ENCODE results near the gene BOLA3.
A peak's percentile ranks its signal among the peaks of the same experiment; 100 is the strongest.

Gene BOLA3

GRCh38 chr2:74119912-74120825 is 27.5 kb downstream of the BOLA3 start:
- peak overlapping the region; percentile 80 to 84 for H3K27ac ChIP-seq
- peak overlapping the region; percentile 63 to 89 for H3K4me3 ChIP-seq
- H3K9me3 ChIP-seq = no peaks in the 10 kb centered on the region
- H3K27me3 ChIP-seq = no peaks in the 10 kb centered on the region
- TF ChIP-seq, protein P1, sequence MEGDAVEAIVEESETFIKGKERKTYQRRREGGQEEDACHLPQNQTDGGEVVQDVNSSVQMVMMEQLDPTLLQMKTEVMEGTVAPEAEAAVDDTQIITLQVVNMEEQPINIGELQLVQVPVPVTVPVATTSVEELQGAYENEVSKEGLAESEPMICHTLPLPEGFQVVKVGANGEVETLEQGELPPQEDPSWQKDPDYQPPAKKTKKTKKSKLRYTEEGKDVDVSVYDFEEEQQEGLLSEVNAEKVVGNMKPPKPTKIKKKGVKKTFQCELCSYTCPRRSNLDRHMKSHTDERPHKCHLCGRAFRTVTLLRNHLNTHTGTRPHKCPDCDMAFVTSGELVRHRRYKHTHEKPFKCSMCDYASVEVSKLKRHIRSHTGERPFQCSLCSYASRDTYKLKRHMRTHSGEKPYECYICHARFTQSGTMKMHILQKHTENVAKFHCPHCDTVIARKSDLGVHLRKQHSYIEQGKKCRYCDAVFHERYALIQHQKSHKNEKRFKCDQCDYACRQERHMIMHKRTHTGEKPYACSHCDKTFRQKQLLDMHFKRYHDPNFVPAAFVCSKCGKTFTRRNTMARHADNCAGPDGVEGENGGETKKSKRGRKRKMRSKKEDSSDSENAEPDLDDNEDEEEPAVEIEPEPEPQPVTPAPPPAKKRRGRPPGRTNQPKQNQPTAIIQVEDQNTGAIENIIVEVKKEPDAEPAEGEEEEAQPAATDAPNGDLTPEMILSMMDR (IDR thresholded peaks at IDR 0.05) = peak; percentile 44 to 52
- H3K4me1 ChIP-seq = peaks cover 0 to 6% (median 4%) of the 10 kb centered on the region in 4 donors
- intact Hi-C loops (cut with DNase I; ENCODE audit: low total_unique reads) = no loop called here
- H3K36me3 ChIP-seq = no peaks in the 10 kb centered on the region
- peak; percentile 66 to 89 for DNase-seq

DNA sequence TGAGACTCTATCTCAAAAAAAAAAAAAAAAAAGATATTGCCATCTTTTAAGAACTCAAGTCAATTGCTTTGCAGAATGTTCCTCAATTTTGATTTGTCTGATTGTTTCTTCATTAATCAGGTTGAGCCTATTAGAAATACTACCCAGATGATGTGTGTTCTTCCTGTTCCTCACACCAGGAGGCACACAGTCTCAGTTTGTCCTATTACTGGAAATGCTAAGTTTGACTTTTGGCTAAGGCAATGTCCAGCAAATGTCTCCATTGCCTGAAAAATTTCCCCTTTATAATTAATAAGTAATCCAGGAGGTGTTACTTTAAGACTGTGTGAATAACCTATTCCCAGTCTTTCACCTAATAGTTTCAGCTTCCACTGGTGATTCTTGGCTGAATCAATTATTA is 28.4 kb downstream of the BOLA3 start:
- peak overlapping the region in 1 of 2 donors; percentile 80 for H3K27ac ChIP-seq
- peaks cover 0 to 6% (median 4%) of the 10 kb centered on the region in 4 donors for H3K4me1 ChIP-seq
- no peaks in the 10 kb centered on the region for H3K27me3 ChIP-seq
- H3K9me3 ChIP-seq = no peaks in the 10 kb centered on the region
- intact Hi-C loops (cut with DNase I; ENCODE audit: low total_unique reads) = no loop called here
- TF ChIP-seq, protein P1 (IDR thresholded peaks at IDR 0.05) = peak; percentile 14 to 32
- H3K4me3 ChIP-seq = peak overlapping the region in 1 of 2 donors; percentile 89
- no peaks in the 10 kb centered on the region for H3K36me3 ChIP-seq
- DNase-seq = no peak

DNA sequence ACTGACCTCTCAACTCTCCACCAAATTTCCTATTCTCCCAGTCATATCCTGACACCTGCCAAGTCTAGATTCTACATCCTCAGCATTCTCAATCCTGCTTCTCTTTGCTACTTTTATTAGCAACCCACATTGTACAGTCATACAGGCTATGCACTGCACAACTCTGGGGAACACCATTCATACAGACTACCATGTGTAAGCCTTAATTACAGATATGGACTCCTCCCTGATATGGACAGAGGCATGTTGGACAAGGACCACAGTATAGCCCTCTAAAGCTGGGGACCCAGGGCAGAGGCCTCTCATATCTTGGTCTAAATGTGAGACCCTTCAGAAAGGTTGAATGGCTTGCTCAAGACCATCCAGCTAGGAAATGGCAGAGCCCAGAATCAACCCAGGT is 36.3 kb downstream of the BOLA3 start:
- Histone ChIP-seq H3K36me3 (no peaks in the 10 kb centered on the region), H3K9me3 (no peaks in the 10 kb centered on the region), H3K4me3 (no peak overlapping the region), H3K27me3 (no peaks in the 10 kb centered on the region), H3K4me1 (no peaks in the 10 kb centered on the region), H3K27ac (no peak overlapping the region)
- TF ChIP-seq, protein P1 (IDR thresholded peaks at IDR 0.05) = no peak
- DNase-seq = no peak
- intact Hi-C loops (cut with DNase I; ENCODE audit: low total_unique reads) = no loop called here

GRCh38 chr2:74110537-74110936 is 37.2 kb downstream of the BOLA3 start:
- Histone ChIP-seq H3K9me3 (no peaks in the 10 kb centered on the region), H3K36me3 (no peaks in the 10 kb centered on the region), H3K27me3 (no peaks in the 10 kb centered on the region), H3K4me3 (no peak overlapping the region), H3K4me1 (no peaks in the 10 kb centered on the region), H3K27ac (no peak overlapping the region)
- intact Hi-C loops (cut with DNase I; ENCODE audit: low total_unique reads) = no loop called here
- DNase-seq = no peak
- TF ChIP-seq, protein P1 (IDR thresholded peaks at IDR 0.05) = no peak

- intact Hi-C loops (cut with DNase I; ENCODE audit: low total_unique reads) = no loop called here
Measured at GRCh38 chr2:74109551-74109950, 38.2 kb downstream of the BOLA3 start.

More at GRCh38 chr2:74109551-74109950, 38.2 kb downstream of the BOLA3 start:
- no peak overlapping the region for H3K27ac ChIP-seq
- TF ChIP-seq, protein P1 (IDR thresholded peaks at IDR 0.05) = no peak
- no peak overlapping the region for H3K4me3 ChIP-seq
- H3K36me3 ChIP-seq = no peaks in the 10 kb centered on the region
- H3K27me3 ChIP-seq = no peaks in the 10 kb centered on the region
- H3K4me1 ChIP-seq = no peaks in the 10 kb centered on the region
- H3K9me3 ChIP-seq = no peaks in the 10 kb centered on the region
- no peak for DNase-seq

Data from tibial artery (tissue), 4 donors.